Caco-2 (cell line): Measurements from ENCODE around the gene LCTL. TPM values are rescaled to one million over a fixed set of nuclear protein-coding genes. Genes with fewer than 3 reads are reported as not detected.

Experiments used
- BruUV-seq: library from RNA; stranded (reverse); fragments of 400-500 nt; replicated peaks from 2 replicates; lab custom pipeline; 2021; lab: Mats Ljungman, UMichigan
- CTCF ChIA-PET: fragments of 300-600 bp; sonication (Branson Sonifier 250); formaldehyde crosslinking; loops from one replicate; lab custom pipeline; 2022; ENCODE audit warnings: antibody characterized with exemption; lab: Charles Lee
- POLR2A ChIA-PET: fragments of 300-600 bp; sonication (Branson Sonifier 250); formaldehyde crosslinking; loops from one replicate; lab custom pipeline; 2022; ENCODE audit warnings: antibody characterized with exemption; lab: Charles Lee
- DNase-seq, 2 experiments: peaks; one replicate each; pipeline versions ENCODE4 v3.0.0 to v3.0.0-alpha.2; 2020 to 2022
- H3K27me3 ChIP-seq: replicated peaks from 2 replicates; pipeline ENCODE4 v1.6.0; 2011; ENCODE audit warnings: low read length; ENCODE audit not compliant: control insufficient read depth, insufficient read depth
- H3K36me3 ChIP-seq: 2 replicates; pipeline ENCODE4 v1.5.1; 2011; ENCODE audit warnings: low read length; ENCODE audit not compliant: control insufficient read depth, insufficient read depth
- H3K4me1 ChIP-seq: fragments of 250-450 bp; sonication (Bioruptor Pico); 2 replicates; pipeline ENCODE4 v1.5.1; 2020; ENCODE audit warnings: mild to moderate bottlenecking
- H3K4me3 ChIP-seq: 2 replicates; pipeline ENCODE4 v1.5.1; 2011; ENCODE audit warnings: low read depth, mild to moderate bottlenecking, control low read depth, low read length
- H3K9me3 ChIP-seq: fragments of 250-450 bp; sonication (Bioruptor Pico); 2 replicates; pipeline ENCODE4 v1.5.1; 2020; ENCODE audit warnings: mild to moderate bottlenecking, moderate library complexity
- H3K27ac Mint-ChIP-seq: one replicate; pipeline ENCODE4 v1.8.0; 2022; ENCODE audit warnings: mixed read lengths; ENCODE audit not compliant: unreplicated experiment
- H3K27me3 Mint-ChIP-seq: one replicate; pipeline ENCODE4 v1.8.0; 2022; ENCODE audit warnings: mixed read lengths; ENCODE audit not compliant: insufficient read depth, unreplicated experiment
- H3K36me3 Mint-ChIP-seq: one replicate; pipeline ENCODE4 v1.8.0; 2022; ENCODE audit warnings: mild to moderate bottlenecking, mixed read lengths; ENCODE audit not compliant: insufficient read depth, unreplicated experiment
- H3K4me1 Mint-ChIP-seq: one replicate; pipeline ENCODE4 v1.8.0; 2022; ENCODE audit warnings: low read depth, mixed read lengths; ENCODE audit not compliant: unreplicated experiment
- H3K4me3 Mint-ChIP-seq: one replicate; pipeline ENCODE4 v1.8.0; 2022; ENCODE audit warnings: mild to moderate bottlenecking, moderate library complexity, mixed read lengths; ENCODE audit not compliant: unreplicated experiment
- H3K9me3 Mint-ChIP-seq: one replicate; pipeline ENCODE4 v1.8.0; 2022; ENCODE audit warnings: mixed read lengths; ENCODE audit not compliant: unreplicated experiment
- intact Hi-C: fragments of 100-400 bp; cut with micrococcal nuclease; formaldehyde crosslinking; loops from one replicate; pipeline ENCODE4 v1.10.0; 2022; ENCODE audit not compliant: unreplicated experiment
- total RNA-seq: library from RNA; stranded (reverse); gene quantifications from 2 replicates; pipeline ENCODE4 v1.2.3, GENCODE V29; 2022
- TF ChIP-seq, protein P1 (sequence below), 2 experiments: fragments of 200-600 bp in 1 of 2; IDR thresholded peaks; 1 replicate in 1 of 2; 2 replicates in 1 of 2; pipeline versions ENCODE4 v1.5.1 to v1.8.0; 2011 to 2022; ENCODE audit warnings: antibody characterized with exemption in 1 of 2, control low read depth in 1 of 2, inconsistent platforms in 1 of 2, low read depth in 1 of 2, low read length in 1 of 2, mild to moderate bottlenecking in 1 of 2, moderate library complexity in 1 of 2; ENCODE audit not compliant: insufficient read depth in 1 of 2, severe bottlenecking in 1 of 2, unreplicated experiment in 1 of 2

LCTL gene
- total RNA-seq, 1 experiment from 2014 or later: not detected

DNA sequence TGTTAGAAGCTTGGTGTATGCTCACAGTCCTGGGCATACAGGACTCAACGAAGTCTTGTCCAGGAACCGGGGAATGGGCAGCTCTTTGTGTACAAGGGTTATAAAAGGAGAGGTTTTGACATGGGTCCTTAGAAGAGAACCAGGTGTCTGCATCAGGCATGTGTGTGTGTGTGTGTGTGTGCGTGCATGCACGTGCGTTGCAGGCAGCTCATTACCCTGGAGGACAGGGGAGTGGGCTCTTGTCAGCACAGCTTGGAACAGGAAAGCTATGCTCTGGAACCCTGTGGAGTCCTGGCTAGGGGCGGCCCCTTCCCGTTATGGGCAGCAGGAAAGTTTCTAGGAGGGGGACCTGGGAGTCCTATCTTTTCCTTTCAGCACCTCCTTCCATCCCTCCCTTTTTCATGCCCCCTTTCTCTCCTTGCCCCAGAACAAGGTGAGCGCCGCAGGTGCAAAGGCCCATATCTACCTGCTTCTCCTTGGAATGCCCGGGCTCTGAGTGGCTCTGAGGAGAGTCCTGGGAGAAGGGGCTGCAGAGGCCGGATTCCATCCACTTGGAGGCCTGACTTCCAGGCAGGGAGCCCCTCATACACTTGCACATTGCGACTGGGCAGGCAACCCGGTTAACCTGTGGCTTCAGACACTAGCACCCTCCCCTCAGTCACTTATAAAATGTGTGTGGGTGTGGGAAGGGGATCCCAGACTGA lies 33.9 kb upstream of the LCTL start:
- Mint-ChIP-seq H3K9me3 (no peaks in the 10 kb centered on the region), H3K4me1 (no peaks in the 10 kb centered on the region), H3K27ac (no peak overlapping the region), H3K27me3 (no peaks in the 10 kb centered on the region), H3K4me3 (no peak overlapping the region), H3K36me3 (no peaks in the 10 kb centered on the region)
- intact Hi-C loops: loop anchor here (5.0 kb wide), 1 partner anchor 253 kb away; no protein-coding TSS in a partner anchor
- DNase-seq: no peak
- H3K9me3 ChIP-seq: no peaks in the 10 kb centered on the region
- H3K36me3 ChIP-seq: no peaks in the 10 kb centered on the region
- no peaks in the 10 kb centered on the region for H3K27me3 ChIP-seq
- no peak overlapping the region for H3K4me3 ChIP-seq
- no peaks in the 10 kb centered on the region for H3K4me1 ChIP-seq
- TF ChIP-seq, protein P1, sequence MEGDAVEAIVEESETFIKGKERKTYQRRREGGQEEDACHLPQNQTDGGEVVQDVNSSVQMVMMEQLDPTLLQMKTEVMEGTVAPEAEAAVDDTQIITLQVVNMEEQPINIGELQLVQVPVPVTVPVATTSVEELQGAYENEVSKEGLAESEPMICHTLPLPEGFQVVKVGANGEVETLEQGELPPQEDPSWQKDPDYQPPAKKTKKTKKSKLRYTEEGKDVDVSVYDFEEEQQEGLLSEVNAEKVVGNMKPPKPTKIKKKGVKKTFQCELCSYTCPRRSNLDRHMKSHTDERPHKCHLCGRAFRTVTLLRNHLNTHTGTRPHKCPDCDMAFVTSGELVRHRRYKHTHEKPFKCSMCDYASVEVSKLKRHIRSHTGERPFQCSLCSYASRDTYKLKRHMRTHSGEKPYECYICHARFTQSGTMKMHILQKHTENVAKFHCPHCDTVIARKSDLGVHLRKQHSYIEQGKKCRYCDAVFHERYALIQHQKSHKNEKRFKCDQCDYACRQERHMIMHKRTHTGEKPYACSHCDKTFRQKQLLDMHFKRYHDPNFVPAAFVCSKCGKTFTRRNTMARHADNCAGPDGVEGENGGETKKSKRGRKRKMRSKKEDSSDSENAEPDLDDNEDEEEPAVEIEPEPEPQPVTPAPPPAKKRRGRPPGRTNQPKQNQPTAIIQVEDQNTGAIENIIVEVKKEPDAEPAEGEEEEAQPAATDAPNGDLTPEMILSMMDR (IDR thresholded peaks at IDR 0.05; ENCODE audit: insufficient read depth in 1 of 2, low read depth in 1 of 2, low read length in 1 of 2, severe bottlenecking in 1 of 2, unreplicated experiment in 1 of 2): no peak
- ChIA-PET CTCF (interaction anchor here (1.1 to 2.7 kb wide), 2 partner anchors 19 to 252 kb away, joined by 3 to 13 read pairs; no protein-coding TSS in a partner anchor), POLR2A (no interaction called here)
- no TSS peak for BruUV-seq

- CTCF ChIA-PET: interaction anchor here (2.7 kb wide), 1 partner anchor 21 kb away, joined by 13 read pairs; no protein-coding TSS in a partner anchor
- no peak overlapping the region for H3K27ac Mint-ChIP-seq
- no peaks in the 10 kb centered on the region for H3K9me3 Mint-ChIP-seq
- H3K36me3 ChIP-seq: no peaks in the 10 kb centered on the region
- no peak for DNase-seq
- H3K36me3 Mint-ChIP-seq: no peaks in the 10 kb centered on the region
- no peak overlapping the region for H3K4me3 Mint-ChIP-seq
- POLR2A ChIA-PET: no interaction called here
- H3K4me1 ChIP-seq: peaks cover 8% of the 10 kb centered on the region; the same call in 1 of the 2 replicates
- TF ChIP-seq, protein P1 (IDR thresholded peaks at IDR 0.05; ENCODE audit: insufficient read depth in 1 of 2, low read depth in 1 of 2, low read length in 1 of 2, severe bottlenecking in 1 of 2, unreplicated experiment in 1 of 2): no peak
- no peaks in the 10 kb centered on the region for H3K9me3 ChIP-seq
- intact Hi-C loops: no loop called here
- no peaks in the 10 kb centered on the region for H3K27me3 ChIP-seq
- BruUV-seq: no TSS peak
- no peaks in the 10 kb centered on the region for H3K27me3 Mint-ChIP-seq
- H3K4me1 Mint-ChIP-seq: peaks cover 3% of the 10 kb centered on the region
- H3K4me3 ChIP-seq: no peak overlapping the region
These were observed 32.5 kb upstream of the LCTL start for GRCh38 chr15:66598095-66598815.

DNA sequence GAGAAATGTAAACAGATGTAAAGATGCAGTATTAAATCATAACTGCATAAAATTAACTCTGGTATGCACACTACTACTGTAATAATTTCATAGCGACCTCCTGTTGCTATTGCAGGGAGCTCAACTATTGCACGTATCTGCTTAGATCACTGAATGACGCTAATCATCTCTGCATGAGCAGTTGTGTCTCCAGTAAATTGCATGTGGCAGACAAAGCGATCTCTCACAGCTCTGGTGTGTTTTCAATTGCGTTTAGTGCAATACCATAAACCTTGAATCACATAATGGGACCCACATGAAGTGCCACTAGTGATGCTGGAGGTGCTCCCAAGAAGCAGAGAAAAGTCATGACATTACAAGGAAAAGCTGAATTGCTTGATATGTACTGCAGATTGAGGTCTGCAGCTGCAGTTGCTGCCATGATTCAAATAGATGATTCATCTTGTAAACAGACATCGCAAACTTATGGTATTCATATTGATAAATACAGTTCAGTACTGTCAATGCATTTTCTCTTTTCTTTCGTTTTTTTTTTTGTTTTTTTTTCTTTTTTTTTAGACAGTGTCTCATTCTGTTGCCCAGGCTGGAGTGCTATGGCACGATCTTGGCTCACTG lies 30.2 kb upstream of the LCTL start:
- no peaks in the 10 kb centered on the region for H3K9me3 Mint-ChIP-seq
- intact Hi-C loops: no loop called here
- ChIA-PET CTCF (interaction anchor here (0.7 kb wide), 1 partner anchor 1494 kb away, joined by 7 read pairs; no protein-coding TSS in a partner anchor), POLR2A (no interaction called here)
- Histone ChIP-seq H3K9me3 (no peaks in the 10 kb centered on the region), H3K36me3 (no peaks in the 10 kb centered on the region), H3K27me3 (no peaks in the 10 kb centered on the region), H3K4me1 (peaks cover 29% of the 10 kb centered on the region), H3K4me3 (no peak overlapping the region)
- H3K36me3 Mint-ChIP-seq: no peaks in the 10 kb centered on the region
- no TSS peak for BruUV-seq
- TF ChIP-seq, protein P1 (IDR thresholded peaks at IDR 0.05; ENCODE audit: insufficient read depth in 1 of 2, low read depth in 1 of 2, low read length in 1 of 2, severe bottlenecking in 1 of 2, unreplicated experiment in 1 of 2): no peak
- H3K27ac Mint-ChIP-seq: no peak overlapping the region
- no peak overlapping the region for H3K4me3 Mint-ChIP-seq
- DNase-seq: no peak
- no peaks in the 10 kb centered on the region for H3K27me3 Mint-ChIP-seq
- H3K4me1 Mint-ChIP-seq: peaks cover 11% of the 10 kb centered on the region
